DOHH2 (cell line): Measurements from ENCODE around the gene KRTAP4-3.
"Not testable (repeated sequence)": the region's sequence is repeated elsewhere in the genome, so short reads cannot be mapped to it uniquely, and the experiment has no call there.

Experiments used
- H3F3A ChIP-seq: fragments of 200-600 bp; sonication (generic), shearing (Covaris generic); 2 replicates; pipeline ENCODE4 v1.6.0; 2016; ENCODE audit warnings: antibody characterized with exemption, mild to moderate bottlenecking; ENCODE audit not compliant: control insufficient read depth, insufficient read depth
- H3K27ac ChIP-seq: fragments of 200-600 bp; sonication (generic); 2 replicates; pipeline ENCODE4 v1.5.1; 2014; ENCODE audit warnings: low read depth, mild to moderate bottlenecking, low read length, moderate library complexity
- H3K27me3 ChIP-seq: fragments of 200-600 bp; sonication (generic); 2 replicates; pipeline ENCODE4 v1.6.1; 2014; ENCODE audit warnings: mild to moderate bottlenecking, low read length, mixed read lengths; ENCODE audit not compliant: control insufficient read depth
- H3K36me3 ChIP-seq: fragments of 200-600 bp; sonication (generic); 2 replicates; pipeline ENCODE4 v1.6.1; 2014; ENCODE audit warnings: mild to moderate bottlenecking, low read length, moderate library complexity, mixed read lengths; ENCODE audit not compliant: control insufficient read depth
- H3K4me1 ChIP-seq: fragments of 200-600 bp; sonication (generic); 2 replicates; pipeline ENCODE4 v1.6.1; 2014; ENCODE audit warnings: mild to moderate bottlenecking, low read length, mixed read lengths; ENCODE audit not compliant: control insufficient read depth
- H3K4me2 ChIP-seq: fragments of 200-600 bp; sonication (generic); 2 replicates; pipeline ENCODE4 v1.6.0; 2014; ENCODE audit warnings: mild to moderate bottlenecking, low read length, moderate library complexity
- H3K4me3 ChIP-seq: fragments of 200-600 bp; sonication (generic); 2 replicates; pipeline ENCODE4 v1.5.1; 2014; ENCODE audit warnings: mild to moderate bottlenecking, low read length, mixed read lengths
- H3K79me2 ChIP-seq: fragments of 200-600 bp; sonication (generic); 2 replicates; pipeline ENCODE4 v1.6.1; 2014; ENCODE audit warnings: mild to moderate bottlenecking, low read length, mixed read lengths; ENCODE audit not compliant: control insufficient read depth
- H3K9me2 ChIP-seq: fragments of 200-600 bp; sonication (generic); replicated peaks from 2 replicates; pipeline ENCODE4 v1.6.1; 2014; ENCODE audit warnings: mild to moderate bottlenecking, low read length, mixed read lengths; ENCODE audit not compliant: control insufficient read depth
- H3K9me3 ChIP-seq: fragments of 200-600 bp; sonication (generic); 2 replicates; pipeline ENCODE4 v1.6.1; 2014; ENCODE audit warnings: antibody characterized with exemption, low read length, mixed read lengths; ENCODE audit not compliant: control insufficient read depth, insufficient read depth
- H4K20me1 ChIP-seq: fragments of 200-600 bp; sonication (generic); 2 replicates; pipeline ENCODE4 v1.6.0; 2014; ENCODE audit warnings: low read depth, mild to moderate bottlenecking, antibody characterized with exemption, low read length, moderate library complexity; ENCODE audit not compliant: control insufficient read depth, insufficient read depth
- CTCF ChIP-seq: fragments of 200-600 bp; sonication (generic); IDR thresholded peaks from one replicate; pipeline ENCODE4 v1.5.1; 2014; ENCODE audit warnings: antibody characterized with exemption, mild to moderate bottlenecking, low read depth, low read length; ENCODE audit not compliant: poor library complexity, severe bottlenecking
- EZH2phosphoT487 ChIP-seq: fragments of 200-600 bp; sonication (generic); IDR thresholded peaks from 2 replicates; pipeline ENCODE4 v1.6.1; 2017; ENCODE audit warnings: borderline replicate concordance, mild to moderate bottlenecking, antibody characterized with exemption, low read length, moderate library complexity, mixed read lengths

KRTAP4-3 gene

DNA sequence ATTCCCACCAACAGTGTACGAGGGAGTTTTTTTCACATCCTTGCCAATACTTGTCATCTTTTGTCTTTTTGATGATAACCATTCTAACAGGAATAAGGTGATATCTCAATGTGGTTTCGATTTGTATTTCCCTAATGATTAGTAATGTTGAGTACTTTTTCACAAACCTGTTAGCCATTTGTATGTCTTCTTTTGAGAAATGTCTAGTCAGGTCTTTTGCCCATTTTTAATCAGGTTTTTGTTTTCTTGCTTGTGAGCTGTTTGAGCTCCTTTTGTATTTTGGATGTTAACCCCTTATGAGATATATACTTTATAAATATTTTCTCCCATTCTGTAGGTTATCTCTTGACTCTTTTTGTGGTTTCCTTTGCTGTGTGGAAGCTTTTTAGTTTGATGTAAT is 16.5 kb downstream of the KRTAP4-3 start:
- Histone ChIP-seq H3K4me1 (peaks cover 21% of the 10 kb centered on the region), H3K36me3 (no peaks in the 10 kb centered on the region), H3K9me3 (no peaks in the 10 kb centered on the region), H3K9me2 (no peaks in the 10 kb centered on the region), H3K4me3 (no peak overlapping the region), H3K27ac (no peak overlapping the region), H3K27me3 (no peaks in the 10 kb centered on the region), H3F3A (no peaks in the 10 kb centered on the region), H3K4me2 (no peak overlapping the region), H4K20me1 (no peaks in the 10 kb centered on the region), H3K79me2 (no peaks in the 10 kb centered on the region)
- TF ChIP-seq EZH2phosphoT487 (no peak), CTCF (no peak)

DNA sequence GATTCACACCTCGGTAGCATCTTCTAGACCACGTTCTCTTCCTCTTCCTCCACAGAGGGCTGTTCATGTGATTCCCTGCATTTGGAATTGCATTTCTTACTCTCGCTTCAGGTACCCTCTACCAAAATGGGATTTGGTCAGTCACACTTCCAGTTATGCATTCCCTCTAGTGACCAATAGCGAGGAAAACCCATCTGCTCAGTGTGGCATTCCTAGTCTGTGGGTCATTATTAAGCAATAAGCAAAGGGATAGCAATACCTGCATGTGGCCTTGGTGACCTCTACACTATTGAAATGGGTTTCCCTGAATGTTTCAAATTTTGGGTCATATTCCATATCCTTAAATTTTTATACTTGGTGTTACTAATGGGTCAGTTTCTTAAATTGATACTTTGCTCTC is 18.0 kb downstream of the KRTAP4-3 start:
- no peaks in the 10 kb centered on the region for H3K36me3 ChIP-seq
- no peaks in the 10 kb centered on the region for H4K20me1 ChIP-seq
- no peak overlapping the region for H3K4me3 ChIP-seq
- H3K9me2 ChIP-seq, result no peaks in the 10 kb centered on the region
- no peak overlapping the region for H3K27ac ChIP-seq
- peaks cover 21% of the 10 kb centered on the region for H3K4me1 ChIP-seq
- no peaks in the 10 kb centered on the region for H3F3A ChIP-seq
- H3K79me2 ChIP-seq, result no peaks in the 10 kb centered on the region
- no peaks in the 10 kb centered on the region for H3K9me3 ChIP-seq
- no peaks in the 10 kb centered on the region for H3K27me3 ChIP-seq
- peak overlapping the region; percentile 30 for H3K4me2 ChIP-seq
- TF ChIP-seq EZH2phosphoT487, result no peak
- TF ChIP-seq CTCF, result no peak

DNA sequence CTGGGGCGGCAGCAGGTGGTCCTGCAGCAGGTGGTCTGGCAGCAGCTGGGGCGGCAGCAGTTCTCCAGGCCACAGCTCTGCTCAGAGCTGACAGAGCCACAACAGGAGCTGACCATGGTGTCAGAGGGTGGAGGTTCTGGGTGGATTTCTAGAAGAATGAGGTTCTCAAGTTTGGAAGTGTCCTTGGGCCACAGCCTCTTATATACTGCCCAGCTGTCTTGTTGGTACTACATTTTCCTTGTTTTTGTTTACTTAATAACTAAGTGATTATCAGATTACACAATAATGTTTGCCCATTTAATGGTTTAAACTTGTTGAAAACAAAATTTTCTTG is 18.4 kb downstream of the KRTAP4-3 start, which contains the start of gene KRTAP4-5:
Gene KRTAP4-5 (minus strand): TSS at position 174 of the 334 bp plus-strand sequence. CDS start 58 bp downstream, at position 116.
- no peak within 1 kb of the TSS for H3K4me3 ChIP-seq
- no peak for TF ChIP-seq EZH2phosphoT487
- TF ChIP-seq CTCF, result no peak
- H3K9me3 ChIP-seq, result no peaks in the 10 kb centered on the region
- peak within 1 kb of the TSS; percentile 30 for H3K4me2 ChIP-seq
- peak within 1 kb of the TSS; percentile 18; the same call in 1 of the 2 replicates for H3K27ac ChIP-seq
- no peaks in the 10 kb centered on the region for H3K9me2 ChIP-seq
- H4K20me1 ChIP-seq, result no peaks in the 10 kb centered on the region
- no peaks in the 10 kb centered on the region for H3F3A ChIP-seq
- no peaks in the 10 kb centered on the region for H3K27me3 ChIP-seq
- H3K79me2 ChIP-seq, result no peaks in the 10 kb centered on the region
- no peaks in the 10 kb centered on the region for H3K36me3 ChIP-seq
- H3K4me1 ChIP-seq, result peaks cover 21% of the 10 kb centered on the region

GRCh38 chr17:41148971-41149651 is 18.9 kb downstream of the KRTAP4-3 start:
- H3K4me2 ChIP-seq, H4K20me1 ChIP-seq, H3K9me2 ChIP-seq, H3K9me3 ChIP-seq, H3K36me3 ChIP-seq, H3K79me2 ChIP-seq, H3K27me3 ChIP-seq, H3F3A ChIP-seq, H3K27ac ChIP-seq, H3K4me3 ChIP-seq: not testable (repeated sequence)
- H3K4me1 ChIP-seq, result peaks cover 21% of the 10 kb centered on the region
